Measurements from ENCODE around the gene ASAP2. TPM values are rescaled to one million over a fixed set of nuclear protein-coding genes. Genes with fewer than 3 reads are reported as not detected.

ASAP2 gene
- polyA plus RNA-seq, 1 experiment = 30.0 TPM

- Histone ChIP-seq H3K9me3 (ENCODE audit: control insufficient read depth, insufficient read depth, low read length) (no peaks in the 10 kb centered on the region), H3K4me3 (ENCODE audit: low read depth, low read length) (peak overlapping the region; percentile 62), H3K27me3 (ENCODE audit: control insufficient read depth, insufficient read depth, low read length) (no peaks in the 10 kb centered on the region), H3K27ac (ENCODE audit: low read depth, low read length) (no peak overlapping the region)
- CTCF ChIA-PET = interaction anchor here (0.5 to 3.3 kb wide), 22 partner anchors 8 to 336 kb away, joined by 3 to 20 read pairs (median 4); no protein-coding TSS in a partner anchor
- TF ChIP-seq CTCF (IDR thresholded peaks at IDR 0.05; ENCODE audit: low read depth, low read length) = no peak
- DNase-seq (ENCODE audit: low read depth, low spot score) = no peak
- POLR2A ChIA-PET = interaction anchor here (0.7 to 1.6 kb wide), 5 partner anchors 26 to 128 kb away, joined by 3 to 6 read pairs (median 5); no protein-coding TSS in a partner anchor
Observed at GRCh38 chr2:9205486-9205885, 1.1 kb upstream of the ASAP2 start.

GRCh38 chr2:9206991-9207640 lies 504 bp downstream of the ASAP2 start:
- CTCF ChIA-PET = interaction anchor here (0.9 to 3.3 kb wide), 3 partner anchors 14 to 164 kb away, joined by 5 to 20 read pairs (median 8); no protein-coding TSS in a partner anchor
- no peak for TF ChIP-seq CTCF (IDR thresholded peaks at IDR 0.05; ENCODE audit: low read depth, low read length)

GRCh38 chr2:9207641-9208311 lies 1.2 kb downstream of the ASAP2 start:
- ChIA-PET POLR2A (interaction anchor here (0.8 to 1.4 kb wide), 2 partner anchors 11 to 164 kb away, joined by 4 to 5 read pairs; no protein-coding TSS in a partner anchor), CTCF (interaction anchor here (0.6 to 2.0 kb wide), 6 partner anchors 26 to 1943 kb away, joined by 3 to 13 read pairs (median 6); no protein-coding TSS in a partner anchor)
- no peaks in the 10 kb centered on the region for H3K9me3 ChIP-seq (ENCODE audit: control insufficient read depth, insufficient read depth, low read length)
- H3K4me3 ChIP-seq (ENCODE audit: low read depth, low read length) = peak overlapping the region; percentile 81
- no peak for TF ChIP-seq CTCF (IDR thresholded peaks at IDR 0.05; ENCODE audit: low read depth, low read length)
- DNase-seq (ENCODE audit: low read depth, low spot score) = no peak
- H3K27me3 ChIP-seq (ENCODE audit: control insufficient read depth, insufficient read depth, low read length) = no peaks in the 10 kb centered on the region
- no peak overlapping the region for H3K27ac ChIP-seq (ENCODE audit: low read depth, low read length)

More at GRCh38 chr2:9206991-9207640, 504 bp downstream of the ASAP2 start:
- no peaks in the 10 kb centered on the region for H3K9me3 ChIP-seq (ENCODE audit: control insufficient read depth, insufficient read depth, low read length)
- no peak for DNase-seq (ENCODE audit: low read depth, low spot score)
- no peaks in the 10 kb centered on the region for H3K27me3 ChIP-seq (ENCODE audit: control insufficient read depth, insufficient read depth, low read length)
- peak overlapping the region; percentile 81 for H3K4me3 ChIP-seq (ENCODE audit: low read depth, low read length)
- POLR2A ChIA-PET = interaction anchor here (0.8 to 1.6 kb wide), 2 partner anchors 44 to 164 kb away, joined by 4 to 6 read pairs; no protein-coding TSS in a partner anchor
- H3K27ac ChIP-seq (ENCODE audit: low read depth, low read length) = no peak overlapping the region

GRCh38 chr2:9208875-9209274 lies 2.3 kb downstream of the ASAP2 start:
- DNase-seq (ENCODE audit: low read depth, low spot score) = no peak
- Histone ChIP-seq H3K4me3 (ENCODE audit: low read depth, low read length) (peak overlapping the region; percentile 81), H3K27me3 (ENCODE audit: control insufficient read depth, insufficient read depth, low read length) (no peaks in the 10 kb centered on the region), H3K9me3 (ENCODE audit: control insufficient read depth, insufficient read depth, low read length) (no peaks in the 10 kb centered on the region), H3K27ac (ENCODE audit: low read depth, low read length) (no peak overlapping the region)
- CTCF ChIA-PET = interaction anchor here (1.0 to 2.0 kb wide), 5 partner anchors 23 to 173 kb away, joined by 3 to 13 read pairs (median 6); no protein-coding TSS in a partner anchor
- POLR2A ChIA-PET = interaction anchor here (0.6 to 1.6 kb wide), 7 partner anchors 10 to 178 kb away, joined by 3 to 5 read pairs (median 4); no protein-coding TSS in a partner anchor
- no peak for TF ChIP-seq CTCF (IDR thresholded peaks at IDR 0.05; ENCODE audit: low read depth, low read length)
